ENCODE data around the gene RMND1.

GRCh38 chr6:151380848-151381205, 71.1 kb downstream of the RMND1 start:
- TF ChIP-seq CTCF (conservative IDR thresholded peaks at IDR 0.05; ENCODE audit: low read length) = no peak
- TF ChIP-seq EZH2phosphoT487 (IDR thresholded peaks at IDR 0.05; ENCODE audit: borderline replicate concordance) = no peak

All from Loucy (cell line).